ENCODE results near the gene RAPGEF4. TPM values are rescaled to one million over a fixed set of nuclear protein-coding genes. Genes with fewer than 3 reads are reported as not detected.

The RAPGEF4 gene
- total RNA-seq, 2 experiments from 2014 or later = 0.85 to 1.3 TPM

GRCh38 chr2:172953970-172954852 lies 218.6 kb downstream of the RAPGEF4 start:
- H3K4me1 Mint-ChIP-seq (ENCODE audit: low read depth) = peaks cover 3% of the 10 kb centered on the region
- H3K27me3 Mint-ChIP-seq = peaks cover 3% of the 10 kb centered on the region
- intact Hi-C loops (cut with micrococcal nuclease) = no loop called here
- no peak overlapping the region for H3K27ac Mint-ChIP-seq
- POLR2A ChIA-PET = interaction anchor here (0.7 kb wide), 1 partner anchor 77 kb away, joined by 3 read pairs; no protein-coding TSS in a partner anchor
- DNase-seq = no peak
- CTCF ChIA-PET = interaction anchor here (1.7 kb wide), 1 partner anchor 22 kb away, joined by 8 read pairs; no protein-coding TSS in a partner anchor
- no peaks in the 10 kb centered on the region for H3K36me3 Mint-ChIP-seq (ENCODE audit: low read depth)
- H3K9me3 Mint-ChIP-seq = no peaks in the 10 kb centered on the region
- ATAC-seq = no peak
- no peak overlapping the region for H3K4me3 Mint-ChIP-seq
- TF ChIP-seq CTCF (IDR thresholded peaks at IDR 0.05) = no peak

- CTCF ChIA-PET = interaction anchor here (0.6 kb wide), 1 partner anchor 487 kb away, joined by 3 read pairs; no protein-coding TSS in a partner anchor
- TF ChIP-seq CTCF (IDR thresholded peaks at IDR 0.05) = no peak
These were observed 219.9 kb downstream of the RAPGEF4 start for GRCh38 chr2:172955587-172955986.

GRCh38 chr2:172957734-172958133 lies 222.1 kb downstream of the RAPGEF4 start:
- no peak for TF ChIP-seq CTCF (IDR thresholded peaks at IDR 0.05)
- H3K27ac Mint-ChIP-seq = no peak overlapping the region
- POLR2A ChIA-PET = no interaction called here
- ATAC-seq = no peak
- no peaks in the 10 kb centered on the region for H3K9me3 Mint-ChIP-seq
- H3K27me3 Mint-ChIP-seq = peaks cover 4% of the 10 kb centered on the region
- peaks cover 21% of the 10 kb centered on the region for H3K4me1 Mint-ChIP-seq (ENCODE audit: low read depth)
- intact Hi-C loops (cut with micrococcal nuclease) = no loop called here
- CTCF ChIA-PET = interaction anchor here (1.1 to 1.8 kb wide), 2 partner anchors 15 to 26 kb away, joined by 3 to 5 read pairs; no protein-coding TSS in a partner anchor
- no peak for DNase-seq
- no peak overlapping the region for H3K4me3 Mint-ChIP-seq
- H3K36me3 Mint-ChIP-seq (ENCODE audit: low read depth) = peaks cover 2% of the 10 kb centered on the region

More at GRCh38 chr2:172955587-172955986, 219.9 kb downstream of the RAPGEF4 start:
- intact Hi-C loops (cut with micrococcal nuclease) = no loop called here
- POLR2A ChIA-PET = no interaction called here
- Mint-ChIP-seq H3K27ac (no peak overlapping the region), H3K4me1 (ENCODE audit: low read depth) (peaks cover 4% of the 10 kb centered on the region), H3K36me3 (ENCODE audit: low read depth) (no peaks in the 10 kb centered on the region), H3K27me3 (peaks cover 4% of the 10 kb centered on the region), H3K4me3 (no peak overlapping the region), H3K9me3 (no peaks in the 10 kb centered on the region)
- ATAC-seq (no peak), DNase-seq (no peak)

- H3K36me3 Mint-ChIP-seq (ENCODE audit: low read depth) = peaks cover 2% of the 10 kb centered on the region
These were observed 226.4 kb downstream of the RAPGEF4 start for GRCh38 chr2:172962082-172962481.

More at GRCh38 chr2:172962082-172962481, 226.4 kb downstream of the RAPGEF4 start:
- CTCF ChIA-PET = interaction anchor here (1.2 kb wide), 1 partner anchor 18 kb away, joined by 3 read pairs; no protein-coding TSS in a partner anchor
- DNase-seq (no peak), ATAC-seq (no peak)
- Mint-ChIP-seq H3K27me3 (peaks cover 3% of the 10 kb centered on the region), H3K4me3 (no peak overlapping the region), H3K9me3 (peaks cover 2% of the 10 kb centered on the region), H3K4me1 (ENCODE audit: low read depth) (peaks cover 25% of the 10 kb centered on the region), H3K27ac (peak overlapping the region; percentile 60)
- TF ChIP-seq CTCF (IDR thresholded peaks at IDR 0.05) = no peak
- POLR2A ChIA-PET = interaction anchor here (0.5 kb wide), 1 partner anchor 9 kb away, joined by 7 read pairs; no protein-coding TSS in a partner anchor
- intact Hi-C loops (cut with micrococcal nuclease) = no loop called here

All from activated CD8-positive, alpha-beta T cell treated with anti-CD3 and anti-CD28 coated beads for 36 hours (primary cell).